ENCODE data around the gene SPR.

DNA sequence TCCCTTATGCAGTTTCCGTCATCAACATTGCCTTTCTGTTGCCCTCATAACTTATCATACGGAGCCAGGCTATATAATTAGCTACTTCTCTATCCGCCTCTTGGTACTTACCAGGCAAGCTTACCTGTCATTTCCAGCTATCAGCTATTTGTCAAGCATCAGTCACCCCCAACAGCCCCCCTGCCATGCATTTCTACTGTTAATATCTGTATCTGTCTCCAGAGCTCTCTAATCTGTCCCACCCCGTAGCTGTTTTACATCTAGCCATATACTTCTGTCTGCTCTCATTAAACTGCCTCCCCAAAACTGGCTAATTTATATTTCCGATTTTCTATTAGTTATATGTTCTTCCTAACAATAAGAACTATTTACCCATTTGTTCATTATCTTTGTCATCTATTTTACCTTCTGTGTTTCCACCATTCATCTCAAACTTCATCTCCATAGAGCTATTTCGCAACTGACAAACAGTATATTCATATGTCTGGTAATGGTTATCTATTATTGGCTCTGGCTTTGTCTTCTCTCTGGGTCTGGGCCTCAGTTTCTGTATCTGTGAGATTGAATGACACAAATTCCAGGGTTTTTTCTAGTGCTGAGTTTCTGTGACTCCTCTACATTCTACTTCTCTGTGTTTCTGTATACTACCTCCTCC, 39.7 kb downstream of the SPR start:
- TF ChIP-seq, protein P1, sequence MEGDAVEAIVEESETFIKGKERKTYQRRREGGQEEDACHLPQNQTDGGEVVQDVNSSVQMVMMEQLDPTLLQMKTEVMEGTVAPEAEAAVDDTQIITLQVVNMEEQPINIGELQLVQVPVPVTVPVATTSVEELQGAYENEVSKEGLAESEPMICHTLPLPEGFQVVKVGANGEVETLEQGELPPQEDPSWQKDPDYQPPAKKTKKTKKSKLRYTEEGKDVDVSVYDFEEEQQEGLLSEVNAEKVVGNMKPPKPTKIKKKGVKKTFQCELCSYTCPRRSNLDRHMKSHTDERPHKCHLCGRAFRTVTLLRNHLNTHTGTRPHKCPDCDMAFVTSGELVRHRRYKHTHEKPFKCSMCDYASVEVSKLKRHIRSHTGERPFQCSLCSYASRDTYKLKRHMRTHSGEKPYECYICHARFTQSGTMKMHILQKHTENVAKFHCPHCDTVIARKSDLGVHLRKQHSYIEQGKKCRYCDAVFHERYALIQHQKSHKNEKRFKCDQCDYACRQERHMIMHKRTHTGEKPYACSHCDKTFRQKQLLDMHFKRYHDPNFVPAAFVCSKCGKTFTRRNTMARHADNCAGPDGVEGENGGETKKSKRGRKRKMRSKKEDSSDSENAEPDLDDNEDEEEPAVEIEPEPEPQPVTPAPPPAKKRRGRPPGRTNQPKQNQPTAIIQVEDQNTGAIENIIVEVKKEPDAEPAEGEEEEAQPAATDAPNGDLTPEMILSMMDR (conservative IDR thresholded peaks at IDR 0.05) = no peak
- TF ChIP-seq ZFX (IDR thresholded peaks at IDR 0.05) = no peak
